GF-D8 (cell line): ENCODE data around the gene LY6G6F.

ENCODE experiments used
- DNase-seq: peaks from one replicate; lab custom pipeline; 2025; lab: John Stamatoyannopoulos, UW

The LY6G6F gene

GRCh38 chr6:31676904-31677303 is 29.8 kb upstream of the LY6G6F start:
- no peak for DNase-seq

GRCh38 chr6:31677955-31678354 is 28.7 kb upstream of the LY6G6F start:
- DNase-seq = no peak

- DNase-seq = peak; percentile 65
These were observed 26.2 kb upstream of the LY6G6F start, which contains the start of gene LY6G5C for GRCh38 chr6:31680226-31681134. TSS of gene LY6G5C (minus strand) at chr6:31681067. CDS start at chr6:31680373, 694 bp downstream.

- DNase-seq = no peak
These were observed 25.5 kb upstream of the LY6G6F start for GRCh38 chr6:31681135-31681671.

GRCh38 chr6:31683591-31683990 is 23.1 kb upstream of the LY6G6F start:
- DNase-seq = no peak

- DNase-seq = no peak
These were observed 20.2 kb upstream of the LY6G6F start for GRCh38 chr6:31686483-31686882.

- no peak for DNase-seq
These were observed 19.3 kb upstream of the LY6G6F start for GRCh38 chr6:31687321-31687720.

GRCh38 chr6:31687860-31688693 is 18.6 kb upstream of the LY6G6F start:
- DNase-seq = no peak

- DNase-seq = no peak
These were observed 17.2 kb upstream of the LY6G6F start for GRCh38 chr6:31689249-31690110.

GRCh38 chr6:31690231-31691077 is 16.2 kb upstream of the LY6G6F start:
- DNase-seq = no peak

- DNase-seq = no peak
These were observed 15.6 kb upstream of the LY6G6F start for GRCh38 chr6:31691078-31691463.

- no peak for DNase-seq
These were observed 15.0 kb upstream of the LY6G6F start for GRCh38 chr6:31691564-31692108.

GRCh38 chr6:31692353-31692752 is 14.3 kb upstream of the LY6G6F start:
- DNase-seq = no peak

- no peak for DNase-seq
These were observed 13.8 kb upstream of the LY6G6F start for GRCh38 chr6:31692886-31693285.

- no peak for DNase-seq
These were observed 13.1 kb upstream of the LY6G6F start for GRCh38 chr6:31693535-31693934.

GRCh38 chr6:31697555-31697954 is 9.1 kb upstream of the LY6G6F start:
- no peak for DNase-seq

- no peak for DNase-seq
These were observed 5.8 kb upstream of the LY6G6F start for GRCh38 chr6:31700740-31701401.

GRCh38 chr6:31701666-31702404 is 4.8 kb upstream of the LY6G6F start:
- DNase-seq = no peak

- no peak for DNase-seq
These were observed 4.3 kb upstream of the LY6G6F start for GRCh38 chr6:31702405-31702818.
